GM23338 (cell line): ENCODE measurements around the gene SLC12A7.

Experiments
- CREB1 ChIP-seq: fragments of 250-450 bp; sonication (Bioruptor Pico); IDR thresholded peaks from 2 replicates; pipeline ENCODE4 v1.5.0; 2020; ENCODE audit warnings: low read depth, mild to moderate bottlenecking, moderate library complexity
- CTCF ChIP-seq, 2 experiments: fragments of 200-600 bp in 1 of 2; sonication (generic) in 1 of 2; conservative IDR thresholded peaks; 2 replicates each; pipeline versions ENCODE4 v1.5.1 to v1.6.1; 2016 to 2017; ENCODE audit warnings: antibody characterized with exemption in 2 of 2, low read depth in 2 of 2, mild to moderate bottlenecking in 2 of 2, moderate library complexity in 1 of 2
- ETS1 ChIP-seq: IDR thresholded peaks from 2 replicates; pipeline ENCODE4 v1.6.1; 2016; ENCODE audit warnings: antibody characterized with exemption
- EZH2 ChIP-seq: fragments of 200-600 bp; sonication (generic); IDR thresholded peaks from one replicate; pipeline ENCODE4 v1.8.0; 2017; ENCODE audit warnings: antibody characterized with exemption, mild to moderate bottlenecking, low read depth; ENCODE audit not compliant: unreplicated experiment
- EZH2phosphoT487 ChIP-seq: fragments of 200-600 bp; sonication (generic); IDR thresholded peaks from one replicate; pipeline ENCODE4 v1.8.1; 2018; ENCODE audit warnings: antibody characterized with exemption; ENCODE audit not compliant: unreplicated experiment
- JUNB ChIP-seq: IDR thresholded peaks from one replicate; pipeline ENCODE4 v1.6.1; 2016; ENCODE audit warnings: antibody characterized with exemption; ENCODE audit not compliant: unreplicated experiment
- NANOG ChIP-seq: IDR thresholded peaks from 2 replicates; pipeline ENCODE4 v1.6.1; 2016; ENCODE audit warnings: antibody characterized with exemption, borderline replicate concordance
- POLR2AphosphoS5 ChIP-seq: IDR thresholded peaks from 2 replicates; pipeline ENCODE4 v1.6.1; 2016; ENCODE audit warnings: antibody characterized with exemption, low read depth
- REST ChIP-seq: IDR thresholded peaks from one replicate; pipeline ENCODE4 v1.6.1; 2018; ENCODE audit warnings: antibody characterized with exemption; ENCODE audit not compliant: unreplicated experiment
- STAT1 ChIP-seq: IDR thresholded peaks from one replicate; pipeline ENCODE4 v1.6.1; 2016; ENCODE audit warnings: antibody characterized with exemption; ENCODE audit not compliant: unreplicated experiment
- ZNF114 ChIP-seq: fragments of 250-450 bp; sonication (Bioruptor Pico); IDR thresholded peaks from 2 replicates; pipeline ENCODE4 v1.5.0; 2020; ENCODE audit warnings: mild to moderate bottlenecking, moderate library complexity
- ZNF331 ChIP-seq: fragments of 250-450 bp; sonication (Bioruptor Pico); IDR thresholded peaks from 2 replicates; pipeline ENCODE4 v1.5.0; 2020; ENCODE audit warnings: low read depth, mild to moderate bottlenecking, moderate library complexity
- ZNF462 ChIP-seq: fragments of 250-450 bp; sonication (Bioruptor Pico); IDR thresholded peaks from 2 replicates; pipeline ENCODE4 v1.5.0; 2020; ENCODE audit warnings: mild to moderate bottlenecking, moderate library complexity

- TF ChIP-seq CTCF (conservative IDR thresholded peaks at IDR 0.05; ENCODE audit: low read depth in 2 of 2) (no peak), REST (no peak), EZH2 (no peak), EZH2phosphoT487 (no peak), NANOG (no peak), ETS1 (no peak), JUNB (no peak), POLR2AphosphoS5 (no peak), CREB1 (CRISPR knock-in tag) (no peak), STAT1 (no peak), ZNF331 (CRISPR knock-in tag) (no peak), ZNF114 (CRISPR knock-in tag) (no peak), ZNF462 (CRISPR knock-in tag) (no peak)
Measured at GRCh38 chr5:1060535-1060981, 51.3 kb downstream of the SLC12A7 start.
